ENCODE measurements around the gene SH3TC2.
"Not testable (repeated sequence)": the region's sequence is repeated elsewhere in the genome, so short reads cannot be mapped to it uniquely, and the experiment has no call there.

The SH3TC2 gene

DNA sequence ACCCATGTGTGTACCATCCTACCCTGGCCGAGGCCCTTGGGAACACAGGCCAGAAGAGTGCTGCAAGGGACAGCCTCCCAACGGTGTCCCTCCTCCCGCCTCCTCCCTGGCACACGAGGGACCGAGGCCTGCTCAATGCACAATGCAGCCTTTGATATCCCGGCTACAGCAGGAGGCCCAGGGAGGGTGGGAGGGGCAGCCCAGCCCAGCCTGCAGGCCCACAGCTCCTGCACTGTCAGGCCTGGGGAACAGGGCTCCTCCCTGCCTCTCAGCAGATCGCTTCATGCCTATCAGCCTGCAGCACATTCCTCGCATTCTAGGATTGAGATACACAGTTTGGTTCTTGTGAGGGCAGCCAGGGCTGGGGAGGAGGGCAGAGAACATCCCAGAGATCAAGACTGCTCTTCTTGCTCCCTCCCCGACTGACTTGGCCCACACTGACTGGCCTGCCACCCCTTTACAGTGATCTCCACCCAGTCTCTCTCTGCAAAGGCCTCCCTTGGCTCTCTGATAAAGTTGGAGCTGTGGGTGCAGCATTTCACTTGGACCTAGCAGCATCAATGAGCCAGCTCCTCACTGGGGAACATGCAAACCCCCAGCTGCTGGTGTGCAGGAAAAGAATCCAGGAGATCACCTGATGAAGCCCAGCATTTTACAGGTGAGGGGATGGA, at the start of gene SH3TC2:
TSS of gene SH3TC2 (minus strand) at position 46 of the 671 bp plus-strand sequence. CDS start at position 6, 40 bp downstream.
- no peak for FAIRE-seq

- FAIRE-seq, result no peak
These were observed 47.5 kb upstream of the SH3TC2 start for GRCh38 chr5:149110406-149110805.

DNA sequence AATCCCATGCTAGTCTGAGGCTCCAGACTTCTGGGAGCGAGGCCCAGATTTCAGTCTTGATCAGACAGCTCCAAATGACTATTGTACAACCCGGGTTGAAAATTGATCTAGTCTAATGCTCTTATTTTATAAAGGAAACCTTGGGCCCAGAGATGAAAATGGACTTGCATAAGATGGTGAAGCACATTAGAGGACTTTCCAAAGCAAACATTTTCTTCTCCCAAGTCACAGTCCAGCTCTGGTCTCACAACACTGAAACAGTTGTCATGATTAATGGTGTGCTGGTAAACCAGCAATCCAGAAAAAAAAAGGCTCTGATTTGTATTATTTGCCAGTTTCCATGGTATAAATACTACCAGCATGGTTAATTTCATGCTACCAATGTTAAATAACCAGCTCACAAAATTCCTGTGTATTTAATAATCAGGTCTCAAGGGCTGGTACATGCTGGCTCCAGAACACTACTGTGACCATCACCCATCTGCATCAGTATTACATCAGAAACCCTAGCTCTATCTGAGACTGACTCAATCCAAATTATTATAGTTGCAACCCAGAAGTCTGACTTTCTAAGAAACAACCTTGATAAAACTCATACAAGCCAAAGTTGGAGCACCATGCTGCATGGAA, 45.9 kb upstream of the SH3TC2 start:
- no peak for FAIRE-seq

DNA sequence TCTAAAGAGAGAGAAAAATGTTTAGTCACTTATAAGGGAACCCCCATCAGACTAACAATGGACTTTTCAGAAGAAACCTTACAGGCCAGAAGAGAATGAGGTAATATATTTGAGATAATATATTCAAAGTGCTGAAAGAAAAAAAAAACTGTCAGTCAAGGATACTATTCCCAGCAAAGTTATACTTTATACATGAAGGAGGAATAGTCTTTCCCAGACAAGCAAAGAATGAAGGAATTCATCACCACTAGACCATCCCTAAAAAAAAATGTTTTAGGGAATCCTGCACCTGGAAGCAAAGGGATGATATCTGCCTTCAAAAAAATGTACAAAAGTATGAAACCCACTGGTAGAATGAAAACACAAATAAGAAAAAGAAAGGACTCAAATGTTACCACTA, 37.5 kb upstream of the SH3TC2 start:
- FAIRE-seq, result no peak

- no peak for FAIRE-seq
These were observed 37.1 kb upstream of the SH3TC2 start for GRCh38 chr5:149099920-149100319.

DNA sequence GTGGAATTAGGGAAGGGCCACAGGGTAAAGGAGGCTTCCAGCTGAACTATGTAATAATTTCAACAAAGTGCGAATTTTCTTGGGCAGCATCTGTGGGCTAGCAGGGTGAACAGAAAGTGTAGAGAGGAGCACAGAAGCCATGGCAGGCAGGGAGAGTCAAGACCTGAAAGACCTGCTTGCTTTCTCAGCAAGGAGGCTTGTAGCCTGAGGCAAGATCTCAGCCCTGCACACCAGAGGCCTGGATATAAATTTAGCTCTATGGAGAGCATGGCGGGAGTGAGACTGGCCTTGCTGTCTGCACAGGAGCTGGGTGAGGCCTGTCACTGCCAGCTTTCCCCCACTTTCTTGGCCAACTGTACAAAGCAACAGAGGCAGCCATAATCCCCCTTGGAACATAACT, 32.1 kb upstream of the SH3TC2 start:
- no peak for FAIRE-seq

DNA sequence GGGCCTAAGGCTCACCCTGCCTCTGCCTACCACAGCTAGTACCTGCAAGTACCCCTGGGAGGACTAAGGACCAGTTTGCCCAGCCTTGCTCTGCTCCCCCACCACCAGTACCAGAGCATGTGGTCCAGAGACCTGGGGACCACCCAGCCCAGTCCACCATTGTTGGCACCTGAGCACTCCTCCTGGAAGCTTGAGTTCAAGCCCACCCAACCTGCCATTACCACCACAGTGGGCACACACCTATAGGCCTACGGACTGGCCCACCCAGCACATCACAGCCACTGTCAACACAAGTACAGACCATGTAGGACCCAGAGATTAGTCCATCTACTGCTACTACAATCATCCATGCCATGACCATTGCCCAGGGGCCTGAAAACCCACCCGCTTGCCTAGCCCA, 30.8 kb upstream of the SH3TC2 start:
- no peak for FAIRE-seq

DNA sequence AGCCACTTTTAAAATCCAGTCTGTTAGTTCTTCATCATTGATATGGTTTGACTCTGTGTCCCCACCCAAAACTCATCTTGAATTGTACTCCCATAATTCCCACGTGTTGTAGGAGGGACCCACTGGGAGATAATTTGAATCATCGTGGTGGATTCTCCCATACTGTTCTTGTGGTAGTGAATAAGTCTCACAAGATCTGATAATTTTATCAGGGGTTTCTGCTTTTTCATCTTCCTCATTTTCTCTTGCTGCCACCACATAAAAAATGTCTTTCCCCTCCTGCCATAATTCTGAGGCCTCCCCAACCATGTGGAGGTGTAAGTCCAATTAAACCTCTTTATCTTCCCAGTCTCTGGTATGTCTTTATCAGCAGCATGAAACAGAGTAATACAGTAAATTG, 26.9 kb upstream of the SH3TC2 start:
- no peak for FAIRE-seq

DNA sequence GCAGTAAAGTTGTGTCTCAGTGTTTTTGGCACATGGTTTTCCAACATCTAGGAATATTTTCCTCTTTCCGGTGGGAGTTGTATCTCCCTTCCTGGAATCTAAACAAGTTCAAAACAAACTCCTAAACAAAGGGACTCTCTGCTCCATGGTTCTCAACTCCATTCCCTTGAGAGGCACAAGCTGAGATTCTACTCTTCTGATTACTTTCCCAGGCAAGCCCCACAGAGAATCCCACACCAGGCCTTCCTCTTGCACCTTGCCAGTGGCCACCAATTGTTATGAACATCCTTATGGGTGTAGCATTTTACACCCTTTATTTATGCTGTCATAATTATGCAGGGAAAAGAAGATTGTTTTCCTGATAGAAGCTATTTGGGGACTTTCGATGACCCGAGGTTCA, 25.8 kb upstream of the SH3TC2 start:
- no peak for FAIRE-seq

GRCh38 chr5:149083846-149084245, 21.0 kb upstream of the SH3TC2 start:
- no peak for FAIRE-seq

DNA sequence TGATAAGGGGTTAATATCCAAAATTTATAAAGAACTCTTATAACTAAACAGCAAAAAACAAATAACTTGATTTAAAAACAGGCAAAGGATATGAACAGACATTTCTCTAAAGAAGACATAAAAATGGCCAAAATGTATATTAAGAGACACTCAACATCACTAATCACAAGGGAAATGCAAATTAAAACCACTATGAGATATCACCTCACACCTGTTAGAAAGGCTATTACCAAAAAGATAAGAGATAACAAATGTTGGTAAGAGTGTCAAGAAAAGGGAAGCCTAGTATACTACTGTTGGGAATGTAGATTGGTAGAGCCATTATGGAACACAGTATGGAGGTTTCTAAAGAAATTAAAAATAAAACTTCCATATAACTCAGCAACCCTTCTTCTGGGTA, 19.4 kb upstream of the SH3TC2 start:
- no peak for FAIRE-seq

- no peak for FAIRE-seq
These were observed 17.4 kb upstream of the SH3TC2 start for GRCh38 chr5:149080294-149080693.

- FAIRE-seq, result no peak
These were observed 17.0 kb upstream of the SH3TC2 start for GRCh38 chr5:149079883-149080282.

GRCh38 chr5:149074071-149074470, 11.2 kb upstream of the SH3TC2 start:
- not testable (repeated sequence) for FAIRE-seq

- no peak for FAIRE-seq
These were observed 10.4 kb upstream of the SH3TC2 start for GRCh38 chr5:149073213-149073612.

- no peak for FAIRE-seq
These were observed 9.9 kb upstream of the SH3TC2 start for GRCh38 chr5:149072791-149073190.

GRCh38 chr5:149072376-149072775, 9.5 kb upstream of the SH3TC2 start:
- FAIRE-seq, result no peak

- FAIRE-seq, result no peak
These were observed 8.9 kb upstream of the SH3TC2 start for GRCh38 chr5:149071756-149072155.

DNA sequence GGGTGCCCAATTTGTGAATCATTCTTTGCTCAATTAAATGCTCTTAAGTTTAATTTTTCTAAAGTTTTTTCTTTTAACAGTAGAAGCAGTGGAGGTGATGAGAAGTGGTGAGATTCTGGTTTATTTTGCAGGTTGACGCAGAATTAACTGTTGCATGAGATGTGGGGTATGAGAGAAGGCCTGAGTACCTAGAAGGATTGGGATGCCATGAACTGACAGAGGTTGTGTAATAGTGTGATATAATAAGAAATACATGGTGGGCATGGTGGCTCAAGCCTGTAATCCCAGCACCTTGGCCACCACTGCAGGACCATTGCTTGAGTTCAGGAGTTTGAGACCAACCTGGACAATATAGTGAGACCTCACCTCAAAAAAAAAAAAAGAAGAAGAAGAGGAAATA, 8.4 kb upstream of the SH3TC2 start:
- no peak for FAIRE-seq

DNA sequence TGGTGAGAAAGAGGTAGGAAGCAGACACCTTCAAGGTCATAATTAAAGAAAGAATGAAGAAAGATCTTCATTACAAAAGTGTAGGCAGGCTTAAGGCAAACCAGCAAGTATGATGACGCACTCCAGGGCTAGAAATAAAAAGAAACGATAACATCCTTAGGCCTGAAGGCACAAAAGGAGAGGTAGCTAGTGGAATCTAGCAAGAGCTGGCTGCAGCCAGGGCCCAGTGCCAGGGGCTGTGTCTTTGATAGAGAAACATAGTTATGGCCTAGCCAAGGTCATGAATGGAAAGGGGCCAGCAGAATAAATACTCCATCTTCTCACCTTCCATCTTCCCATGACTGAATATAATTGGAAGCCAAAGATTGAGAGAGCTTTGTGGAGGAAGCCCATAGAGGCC, 6.8 kb upstream of the SH3TC2 start:
- no peak for FAIRE-seq

DNA sequence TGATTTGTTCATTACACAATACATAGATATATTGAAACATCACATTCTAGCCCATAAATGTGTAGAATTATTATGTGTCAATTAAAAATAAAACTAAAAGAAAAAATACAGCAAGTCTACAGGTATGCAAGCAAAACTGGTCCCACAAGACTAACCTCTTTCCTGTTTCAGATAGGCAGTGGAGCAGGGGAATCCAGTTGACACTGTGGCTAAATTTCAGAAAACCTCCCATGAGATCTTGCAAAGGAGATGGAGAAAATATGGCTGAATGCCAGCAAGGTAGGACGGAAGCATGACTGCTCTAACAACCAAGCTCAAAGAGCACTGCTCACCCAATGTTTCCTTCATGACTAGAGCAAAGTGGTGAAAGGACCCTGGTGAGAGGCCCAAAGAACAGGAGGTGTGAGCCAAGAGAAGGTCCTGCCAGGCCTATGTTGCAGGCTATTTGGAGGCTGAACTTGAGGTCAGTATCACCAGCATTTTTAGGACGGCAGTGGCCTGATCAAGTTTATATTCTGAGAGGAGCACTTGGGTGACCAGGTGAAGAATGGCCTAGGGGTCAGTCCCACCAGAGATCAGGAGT, 1.1 kb upstream of the SH3TC2 start:
- no peak for FAIRE-seq

DNA sequence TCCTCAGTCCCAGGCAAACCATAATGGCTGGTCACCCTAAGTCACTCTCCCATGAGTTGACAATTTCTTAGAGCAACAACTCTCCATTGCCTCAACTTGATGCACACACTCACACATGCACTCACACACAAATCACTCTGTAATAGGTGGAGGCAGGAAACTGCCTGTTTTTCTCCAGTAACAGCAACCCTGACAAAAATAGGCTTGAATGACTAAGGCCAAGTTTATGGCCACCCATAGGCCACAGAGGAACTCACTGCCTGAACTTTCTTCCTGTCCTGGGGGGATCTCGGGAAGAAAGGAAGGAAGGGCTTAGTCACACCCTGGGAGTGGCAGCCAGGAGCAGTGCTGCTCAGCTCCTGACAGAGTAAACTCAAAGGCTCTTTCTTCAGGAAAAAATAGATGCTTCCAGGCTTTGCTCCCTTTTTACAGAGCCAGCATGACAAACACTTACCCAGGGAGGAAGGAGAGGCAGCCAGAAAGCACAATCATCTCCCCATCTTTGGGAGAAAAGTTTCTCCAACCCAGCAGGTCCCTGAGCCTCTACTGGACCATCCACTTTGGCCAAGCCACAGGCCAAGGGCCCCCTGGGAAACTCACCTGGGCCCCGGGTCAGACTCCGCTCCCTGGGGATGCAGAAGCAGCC, 368 bp downstream of the SH3TC2 start:
- FAIRE-seq, result no peak

DNA sequence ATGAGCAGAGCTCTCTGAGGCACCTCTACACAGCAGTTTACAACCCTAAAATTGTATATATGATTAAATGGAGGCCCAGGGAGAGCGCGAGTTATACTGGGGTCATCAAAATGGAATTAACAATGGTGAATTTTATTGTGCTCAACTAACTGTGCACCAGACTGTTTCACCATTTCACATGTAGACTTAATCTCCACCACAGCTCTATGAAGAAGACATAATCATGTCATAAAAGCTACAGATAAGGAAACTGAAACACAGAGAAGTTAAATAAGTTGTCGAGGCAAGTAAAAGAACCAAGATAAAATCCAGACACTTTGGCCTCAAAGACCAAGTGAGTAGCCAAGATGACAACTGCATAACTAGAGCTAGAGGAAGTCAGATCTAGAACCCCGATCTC, 1.5 kb downstream of the SH3TC2 start:
- no peak for FAIRE-seq

- no peak for FAIRE-seq
These were observed 2.5 kb downstream of the SH3TC2 start for GRCh38 chr5:149060325-149060724.

Measured in TTC549 (cell line).